Measurements from ENCODE around the gene LDB3. TPM values are rescaled to one million over a fixed set of nuclear protein-coding genes. Genes with fewer than 3 reads are reported as not detected.
"Not testable (repeated sequence)": the region's sequence is repeated elsewhere in the genome, so short reads cannot be mapped to it uniquely, and the experiment has no call there.

The LDB3 gene
- polyA plus RNA-seq, 1 donor (not counting 4 experiments of a cell fraction or from before 2014, with no cell fraction given) = 0.01 TPM

- no peaks in the 10 kb centered on the region for H3K9me3 ChIP-seq (ENCODE audit: control insufficient read depth, low read depth, low read length)
- H3K9me1 ChIP-seq (ENCODE audit: control insufficient read depth, extremely low read depth, insufficient read depth, low read length) = no peaks in the 10 kb centered on the region
- no peak overlapping the region for H3K4me3 ChIP-seq (ENCODE audit: control insufficient read depth in 2 of 3, extremely low read depth in 1 of 3, insufficient read depth in 2 of 3, low read depth in 1 of 3, low read length in 3 of 3)
- peaks cover 4% of the 10 kb centered on the region for H3K27me3 ChIP-seq (ENCODE audit: control insufficient read depth, extremely low read depth, insufficient read depth, low read length)
- H3K4me1 ChIP-seq (ENCODE audit: control insufficient read depth, extremely low read depth, insufficient read depth, low read length) = no peaks in the 10 kb centered on the region
- H3K79me2 ChIP-seq (ENCODE audit: control insufficient read depth, insufficient read depth, low read length) = no peaks in the 10 kb centered on the region
- no peak overlapping the region for H3K4me2 ChIP-seq (ENCODE audit: control insufficient read depth, extremely low read depth, insufficient read depth, low read depth, low read length)
- H4K20me1 ChIP-seq (ENCODE audit: control insufficient read depth, extremely low read depth, insufficient read depth, low read length) = no peaks in the 10 kb centered on the region
- FAIRE-seq (no peak), DNase-seq (ENCODE audit: low read depth, low spot score) (no peak)
- H3K36me3 ChIP-seq (ENCODE audit: control insufficient read depth in 2 of 2, extremely low read depth in 1 of 2, insufficient read depth in 2 of 2, low read length in 2 of 2) = no peaks in the 10 kb centered on the region
- H2AFZ ChIP-seq (ENCODE audit: control insufficient read depth, low read length) = no peak overlapping the region
- H3K27ac ChIP-seq (ENCODE audit: control insufficient read depth, insufficient read depth, low read length) = no peak overlapping the region
- TF ChIP-seq CTCF (optimal IDR thresholded peaks at IDR 0.05 in 1 of 3, IDR thresholded peaks at IDR 0.05 in 1 of 3, conservative IDR thresholded peaks at IDR 0.05 in 1 of 3; ENCODE audit: extremely low read depth in 1 of 3, insufficient read depth in 2 of 3, low read length in 3 of 3) (no peak), EZH2 (IDR thresholded peaks at IDR 0.05; ENCODE audit: low read length) (no peak)
- dilution Hi-C loops (cut with MboI; ENCODE audit: extremely low pct_ligation_motif_present, low sequenced_read_pairs) = no loop called here
- no peak overlapping the region for H3K9ac ChIP-seq (ENCODE audit: control insufficient read depth, extremely low read depth, insufficient read depth, low read length)
Observed at GRCh38 chr10:86733260-86733671, 65.0 kb downstream of the LDB3 start.

GRCh38 chr10:86734207-86734988, 66.1 kb downstream of the LDB3 start:
- no peak for TF ChIP-seq EZH2 (IDR thresholded peaks at IDR 0.05; ENCODE audit: low read length)
- TF ChIP-seq CTCF (optimal IDR thresholded peaks at IDR 0.05 in 1 of 3, IDR thresholded peaks at IDR 0.05 in 1 of 3, conservative IDR thresholded peaks at IDR 0.05 in 1 of 3; ENCODE audit: extremely low read depth in 1 of 3, insufficient read depth in 2 of 3, low read length in 3 of 3) = no peak
- no peaks in the 10 kb centered on the region for H3K4me1 ChIP-seq (ENCODE audit: control insufficient read depth, extremely low read depth, insufficient read depth, low read length)
- dilution Hi-C loops (cut with MboI; ENCODE audit: extremely low pct_ligation_motif_present, low sequenced_read_pairs) = no loop called here
- H3K36me3 ChIP-seq (ENCODE audit: control insufficient read depth in 2 of 2, extremely low read depth in 1 of 2, insufficient read depth in 2 of 2, low read length in 2 of 2) = no peaks in the 10 kb centered on the region
- FAIRE-seq = no peak
- no peak overlapping the region for H3K4me2 ChIP-seq (ENCODE audit: control insufficient read depth, extremely low read depth, insufficient read depth, low read depth, low read length)
- H3K9me3 ChIP-seq (ENCODE audit: control insufficient read depth, low read depth, low read length) = no peaks in the 10 kb centered on the region
- no peak overlapping the region for H3K9ac ChIP-seq (ENCODE audit: control insufficient read depth, extremely low read depth, insufficient read depth, low read length)
- no peaks in the 10 kb centered on the region for H3K9me1 ChIP-seq (ENCODE audit: control insufficient read depth, extremely low read depth, insufficient read depth, low read length)
- no peak overlapping the region for H3K27ac ChIP-seq (ENCODE audit: control insufficient read depth, insufficient read depth, low read length)
- H3K4me3 ChIP-seq (ENCODE audit: control insufficient read depth in 2 of 3, extremely low read depth in 1 of 3, insufficient read depth in 2 of 3, low read depth in 1 of 3, low read length in 3 of 3) = no peak overlapping the region
- H3K79me2 ChIP-seq (ENCODE audit: control insufficient read depth, insufficient read depth, low read length) = no peaks in the 10 kb centered on the region
- H4K20me1 ChIP-seq (ENCODE audit: control insufficient read depth, extremely low read depth, insufficient read depth, low read length) = no peaks in the 10 kb centered on the region
- H2AFZ ChIP-seq (ENCODE audit: control insufficient read depth, low read length) = no peak overlapping the region
- no peak for DNase-seq (ENCODE audit: low read depth, low spot score)
- peaks cover 1% of the 10 kb centered on the region for H3K27me3 ChIP-seq (ENCODE audit: control insufficient read depth, extremely low read depth, insufficient read depth, low read length)

- H3K36me3 ChIP-seq (ENCODE audit: control insufficient read depth in 2 of 2, extremely low read depth in 1 of 2, insufficient read depth in 2 of 2, low read length in 2 of 2); H3K27me3 ChIP-seq (ENCODE audit: control insufficient read depth, extremely low read depth, insufficient read depth, low read length); H3K4me3 ChIP-seq (ENCODE audit: control insufficient read depth in 2 of 3, extremely low read depth in 1 of 3, insufficient read depth in 2 of 3, low read depth in 1 of 3, low read length in 3 of 3); H3K9me1 ChIP-seq (ENCODE audit: control insufficient read depth, extremely low read depth, insufficient read depth, low read length); dilution Hi-C loops (cut with MboI; ENCODE audit: extremely low pct_ligation_motif_present, low sequenced_read_pairs); FAIRE-seq; H3K9me3 ChIP-seq (ENCODE audit: control insufficient read depth, low read depth, low read length); H3K79me2 ChIP-seq (ENCODE audit: control insufficient read depth, insufficient read depth, low read length); H3K27ac ChIP-seq (ENCODE audit: control insufficient read depth, insufficient read depth, low read length); H3K4me1 ChIP-seq (ENCODE audit: control insufficient read depth, extremely low read depth, insufficient read depth, low read length); H3K9ac ChIP-seq (ENCODE audit: control insufficient read depth, extremely low read depth, insufficient read depth, low read length); H2AFZ ChIP-seq (ENCODE audit: control insufficient read depth, low read length); H3K4me2 ChIP-seq (ENCODE audit: control insufficient read depth, extremely low read depth, insufficient read depth, low read depth, low read length); H4K20me1 ChIP-seq (ENCODE audit: control insufficient read depth, extremely low read depth, insufficient read depth, low read length); DNase-seq (ENCODE audit: low read depth, low spot score): not testable (repeated sequence)
Observed at GRCh38 chr10:86735278-86735677, 67.0 kb downstream of the LDB3 start.

All from keratinocyte (primary cell).